Measurements from ENCODE around the gene WDR82.
"Not testable (repeated sequence)": the region's sequence is repeated elsewhere in the genome, so short reads cannot be mapped to it uniquely, and the experiment has no call there.

The WDR82 gene

GRCh38 chr3:52288674-52289073 is 10.2 kb upstream of the WDR82 start:
- no peak for DNase-seq

GRCh38 chr3:52286777-52287110 is 8.3 kb upstream of the WDR82 start:
- DNase-seq = no peak

- DNase-seq = not testable (repeated sequence)
Measured at GRCh38 chr3:52284051-52284450, 5.6 kb upstream of the WDR82 start.

GRCh38 chr3:52283306-52283705 is 4.9 kb upstream of the WDR82 start:
- no peak for DNase-seq

GRCh38 chr3:52281981-52282801 is 3.7 kb upstream of the WDR82 start:
- DNase-seq = no peak

GRCh38 chr3:52280050-52280461 is 1.6 kb upstream of the WDR82 start:
- peak in 1 of 2 donors; percentile 25 for DNase-seq

- DNase-seq = no peak
Measured at GRCh38 chr3:52279596-52279995, 1.1 kb upstream of the WDR82 start.

- peak; percentile 48 to 54 for DNase-seq
Measured at GRCh38 chr3:52277972-52278509, 408 bp downstream of the WDR82 start.

GRCh38 chr3:52277071-52277964 is 1.1 kb downstream of the WDR82 start:
- peak in 1 of 2 donors; percentile 14 for DNase-seq

- not testable (repeated sequence) for DNase-seq
Measured at GRCh38 chr3:52274781-52275180, 3.7 kb downstream of the WDR82 start.

GRCh38 chr3:52272831-52273230 is 5.6 kb downstream of the WDR82 start:
- DNase-seq = no peak

GRCh38 chr3:52272172-52272571 is 6.3 kb downstream of the WDR82 start:
- DNase-seq = not testable (repeated sequence)

GRCh38 chr3:52270252-52270754 is 8.1 kb downstream of the WDR82 start:
- DNase-seq = no peak

- no peak for DNase-seq
Measured at GRCh38 chr3:52269776-52270175, 8.7 kb downstream of the WDR82 start.

- DNase-seq = no peak
Measured at GRCh38 chr3:52268036-52268435, 10.4 kb downstream of the WDR82 start.

- DNase-seq = no peak
Measured at GRCh38 chr3:52265387-52265786, 13.1 kb downstream of the WDR82 start.

- DNase-seq = no peak
Measured at GRCh38 chr3:52262447-52262846, 16.0 kb downstream of the WDR82 start.

GRCh38 chr3:52259448-52259847 is 19.0 kb downstream of the WDR82 start:
- no peak for DNase-seq

GRCh38 chr3:52259035-52259434 is 19.4 kb downstream of the WDR82 start:
- no peak for DNase-seq

- DNase-seq = no peak
Measured at GRCh38 chr3:52257911-52258310, 20.5 kb downstream of the WDR82 start.

GRCh38 chr3:52256622-52257021 is 21.8 kb downstream of the WDR82 start:
- DNase-seq = no peak

- no peak for DNase-seq
Measured at GRCh38 chr3:52256159-52256558, 22.3 kb downstream of the WDR82 start.

GRCh38 chr3:52254608-52255007 is 23.8 kb downstream of the WDR82 start:
- no peak for DNase-seq
